GM23338 (cell line): ENCODE results near the gene FBXL20. TPM values are rescaled to one million over a fixed set of nuclear protein-coding genes. Genes with fewer than 3 reads are reported as not detected.
A peak's percentile ranks its signal among the peaks of the same experiment; 100 is the strongest.

Experiments
- ATAC-seq: fragments of 200-7000 bp; cut with Tn5 transposase; 3 replicates; pipeline ENCODE4 v1.9.1; 2020
- DNase-seq: peaks from one replicate; pipeline ENCODE4 v3.0.0-alpha.2; 2015; ENCODE audit warnings: low spot score
- H2AFZ ChIP-seq: fragments of 200-600 bp; sonication (generic); 2 replicates; pipeline ENCODE4 v1.8.0; 2016; ENCODE audit warnings: antibody characterized with exemption, mild to moderate bottlenecking, moderate library complexity
- H3F3A ChIP-seq: fragments of 200-600 bp; sonication (generic); replicated peaks from 2 replicates; pipeline ENCODE4 v1.8.0; 2017; ENCODE audit warnings: antibody characterized with exemption, mixed run types, low read depth
- H3K27ac ChIP-seq: fragments of 200-600 bp; sonication (generic); 2 replicates; pipeline ENCODE4 v1.6.1; 2016; ENCODE audit warnings: low read depth
- H3K27me3 ChIP-seq: fragments of 200-600 bp; sonication (generic); 2 replicates; pipeline ENCODE4 v1.8.0; 2016; ENCODE audit warnings: mild to moderate bottlenecking, mixed run types, moderate library complexity; ENCODE audit not compliant: insufficient read depth
- H3K36me3 ChIP-seq: fragments of 200-600 bp; sonication (generic); 2 replicates; pipeline ENCODE4 v1.8.0; 2016; ENCODE audit warnings: mild to moderate bottlenecking; ENCODE audit not compliant: insufficient read depth
- H3K4me1 ChIP-seq: fragments of 200-600 bp; sonication (generic); 2 replicates; pipeline ENCODE4 v1.8.0; 2016; ENCODE audit warnings: mild to moderate bottlenecking, moderate library complexity; ENCODE audit not compliant: insufficient read depth
- H3K4me2 ChIP-seq: fragments of 200-600 bp; sonication (generic); 2 replicates; pipeline ENCODE4 v1.7.1; 2017; ENCODE audit warnings: mixed run types
- H3K4me3 ChIP-seq: fragments of 200-600 bp; sonication (generic); 2 replicates; pipeline ENCODE4 v1.6.1; 2016; ENCODE audit warnings: mixed run types
- H3K79me2 ChIP-seq: fragments of 200-600 bp; sonication (generic); replicated peaks from 2 replicates; pipeline ENCODE4 v1.8.0; 2017; ENCODE audit warnings: mild to moderate bottlenecking; ENCODE audit not compliant: insufficient read depth
- H3K9me2 ChIP-seq: fragments of 200-600 bp; sonication (generic); 2 replicates; pipeline ENCODE4 v1.8.0; 2017; ENCODE audit not compliant: insufficient read depth
- H4K20me1 ChIP-seq: fragments of 200-600 bp; sonication (generic); replicated peaks from 2 replicates; pipeline ENCODE4 v1.8.0; 2017; ENCODE audit warnings: mild to moderate bottlenecking; ENCODE audit not compliant: insufficient read depth
- H3K27ac Mint-ChIP-seq: 2 replicates; pipeline ENCODE4 v1.8.0; 2020; ENCODE audit warnings: inconsistent platforms, mild to moderate bottlenecking, moderate library complexity, mixed read lengths
- H3K27me3 Mint-ChIP-seq: 3 replicates; pipeline ENCODE4 v1.8.0; 2022; ENCODE audit warnings: low read depth, mild to moderate bottlenecking, moderate library complexity, mixed read lengths, inconsistent platforms; ENCODE audit not compliant: insufficient read depth, poor library complexity
- H3K36me3 Mint-ChIP-seq: 3 replicates; pipeline ENCODE4 v1.8.0; 2021; ENCODE audit warnings: low read depth, mild to moderate bottlenecking, inconsistent platforms, moderate library complexity, mixed read lengths
- H3K4me1 Mint-ChIP-seq: 3 replicates; pipeline ENCODE4 v1.8.0; 2020; ENCODE audit warnings: mild to moderate bottlenecking, inconsistent platforms, mixed read lengths
- H3K4me3 Mint-ChIP-seq: 3 replicates; pipeline ENCODE4 v1.8.0; 2021; ENCODE audit warnings: moderate library complexity, mild to moderate bottlenecking, inconsistent platforms, mixed read lengths
- H3K9me3 Mint-ChIP-seq: 3 replicates; pipeline ENCODE4 v1.8.0; 2020; ENCODE audit warnings: moderate library complexity, mild to moderate bottlenecking, inconsistent platforms, mixed read lengths
- CREB1 ChIP-seq: fragments of 250-450 bp; sonication (Bioruptor Pico); IDR thresholded peaks from 2 replicates; pipeline ENCODE4 v1.5.0; 2020; ENCODE audit warnings: low read depth, mild to moderate bottlenecking, moderate library complexity
- ETS1 ChIP-seq: IDR thresholded peaks from 2 replicates; pipeline ENCODE4 v1.6.1; 2016; ENCODE audit warnings: antibody characterized with exemption
- EZH2 ChIP-seq: fragments of 200-600 bp; sonication (generic); IDR thresholded peaks from one replicate; pipeline ENCODE4 v1.8.0; 2017; ENCODE audit warnings: antibody characterized with exemption, mild to moderate bottlenecking, low read depth; ENCODE audit not compliant: unreplicated experiment
- EZH2phosphoT487 ChIP-seq: fragments of 200-600 bp; sonication (generic); IDR thresholded peaks from one replicate; pipeline ENCODE4 v1.8.1; 2018; ENCODE audit warnings: antibody characterized with exemption; ENCODE audit not compliant: unreplicated experiment
- JUNB ChIP-seq: IDR thresholded peaks from one replicate; pipeline ENCODE4 v1.6.1; 2016; ENCODE audit warnings: antibody characterized with exemption; ENCODE audit not compliant: unreplicated experiment
- NANOG ChIP-seq: IDR thresholded peaks from 2 replicates; pipeline ENCODE4 v1.6.1; 2016; ENCODE audit warnings: antibody characterized with exemption, borderline replicate concordance
- POLR2AphosphoS5 ChIP-seq: IDR thresholded peaks from 2 replicates; pipeline ENCODE4 v1.6.1; 2016; ENCODE audit warnings: antibody characterized with exemption, low read depth
- STAT1 ChIP-seq: IDR thresholded peaks from one replicate; pipeline ENCODE4 v1.6.1; 2016; ENCODE audit warnings: antibody characterized with exemption; ENCODE audit not compliant: unreplicated experiment
- ZNF114 ChIP-seq: fragments of 250-450 bp; sonication (Bioruptor Pico); IDR thresholded peaks from 2 replicates; pipeline ENCODE4 v1.5.0; 2020; ENCODE audit warnings: mild to moderate bottlenecking, moderate library complexity
- ZNF331 ChIP-seq: fragments of 250-450 bp; sonication (Bioruptor Pico); IDR thresholded peaks from 2 replicates; pipeline ENCODE4 v1.5.0; 2020; ENCODE audit warnings: low read depth, mild to moderate bottlenecking, moderate library complexity
- ZNF462 ChIP-seq: fragments of 250-450 bp; sonication (Bioruptor Pico); IDR thresholded peaks from 2 replicates; pipeline ENCODE4 v1.5.0; 2020; ENCODE audit warnings: mild to moderate bottlenecking, moderate library complexity
- polyA plus RNA-seq: library from polyadenylated mRNA; unstranded; fragments of >200 nt; fragmentation: Nextera tagmentation; extraction: Ambion mirVana; gene quantifications from 2 replicates; pipeline ENCODE4 v1.2.1, GENCODE V29; 2016
- total RNA-seq: library from RNA; depleted of rRNA; stranded (reverse); fragments of >200 nt; shearing (Covaris generic); gene quantifications from 2 replicates; pipeline ENCODE4 v1.2.3, GENCODE V29; 2014
- TF ChIP-seq, protein P1 (sequence below), 2 experiments: fragments of 200-600 bp in 1 of 2; sonication (generic) in 1 of 2; conservative IDR thresholded peaks; 2 replicates each; pipeline versions ENCODE4 v1.5.1 to v1.6.1; 2016 to 2017; ENCODE audit warnings: antibody characterized with exemption in 2 of 2, low read depth in 2 of 2, mild to moderate bottlenecking in 2 of 2, moderate library complexity in 1 of 2
- TF ChIP-seq, protein P2 (sequence below): IDR thresholded peaks from one replicate; pipeline ENCODE4 v1.6.1; 2018; ENCODE audit warnings: antibody characterized with exemption; ENCODE audit not compliant: unreplicated experiment

FBXL20 gene
- total and polyA plus RNA-seq, 2 experiments from 2014 or later, result 2.9 to 6.9 TPM

- H2AFZ ChIP-seq, result peak overlapping the region; percentile 85
- H3K27me3 Mint-ChIP-seq, result peaks cover 20% of the 10 kb centered on the region
- H3K9me3 Mint-ChIP-seq, result no peaks in the 10 kb centered on the region
- peaks cover 3% of the 10 kb centered on the region; the same call in 1 of the 2 replicates for H3F3A ChIP-seq
- no peaks in the 10 kb centered on the region for H3K36me3 Mint-ChIP-seq
- H3K27me3 ChIP-seq, result no peaks in the 10 kb centered on the region
- peak overlapping the region; percentile 55 for H3K4me2 ChIP-seq
- H3K4me3 ChIP-seq, result no peak overlapping the region
- peaks cover 24% of the 10 kb centered on the region; the same call in 2 of the 3 replicates for H3K4me1 Mint-ChIP-seq
- H3K27ac ChIP-seq, result no peak overlapping the region
- H3K9me2 ChIP-seq, result no peaks in the 10 kb centered on the region
- peaks cover 5% of the 10 kb centered on the region; the same call in 1 of the 2 replicates for H3K4me1 ChIP-seq
- no peaks in the 10 kb centered on the region for H3K79me2 ChIP-seq
- no peak overlapping the region for H3K27ac Mint-ChIP-seq
- H3K36me3 ChIP-seq, result no peaks in the 10 kb centered on the region
- H3K4me3 Mint-ChIP-seq, result no peak overlapping the region
- H4K20me1 ChIP-seq, result no peaks in the 10 kb centered on the region
- peak; percentile 39 for DNase-seq
- TF ChIP-seq CREB1 (CRISPR knock-in tag) (no peak), JUNB (no peak), ETS1 (no peak), STAT1 (no peak), ZNF114 (CRISPR knock-in tag) (no peak), ZNF331 (CRISPR knock-in tag) (no peak), ZNF462 (CRISPR knock-in tag) (no peak), EZH2phosphoT487 (no peak), EZH2 (no peak), NANOG (no peak), POLR2AphosphoS5 (no peak)
- TF ChIP-seq, protein P1, sequence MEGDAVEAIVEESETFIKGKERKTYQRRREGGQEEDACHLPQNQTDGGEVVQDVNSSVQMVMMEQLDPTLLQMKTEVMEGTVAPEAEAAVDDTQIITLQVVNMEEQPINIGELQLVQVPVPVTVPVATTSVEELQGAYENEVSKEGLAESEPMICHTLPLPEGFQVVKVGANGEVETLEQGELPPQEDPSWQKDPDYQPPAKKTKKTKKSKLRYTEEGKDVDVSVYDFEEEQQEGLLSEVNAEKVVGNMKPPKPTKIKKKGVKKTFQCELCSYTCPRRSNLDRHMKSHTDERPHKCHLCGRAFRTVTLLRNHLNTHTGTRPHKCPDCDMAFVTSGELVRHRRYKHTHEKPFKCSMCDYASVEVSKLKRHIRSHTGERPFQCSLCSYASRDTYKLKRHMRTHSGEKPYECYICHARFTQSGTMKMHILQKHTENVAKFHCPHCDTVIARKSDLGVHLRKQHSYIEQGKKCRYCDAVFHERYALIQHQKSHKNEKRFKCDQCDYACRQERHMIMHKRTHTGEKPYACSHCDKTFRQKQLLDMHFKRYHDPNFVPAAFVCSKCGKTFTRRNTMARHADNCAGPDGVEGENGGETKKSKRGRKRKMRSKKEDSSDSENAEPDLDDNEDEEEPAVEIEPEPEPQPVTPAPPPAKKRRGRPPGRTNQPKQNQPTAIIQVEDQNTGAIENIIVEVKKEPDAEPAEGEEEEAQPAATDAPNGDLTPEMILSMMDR (conservative IDR thresholded peaks at IDR 0.05; ENCODE audit: low read depth in 2 of 2), result no peak
- TF ChIP-seq, protein P2, sequence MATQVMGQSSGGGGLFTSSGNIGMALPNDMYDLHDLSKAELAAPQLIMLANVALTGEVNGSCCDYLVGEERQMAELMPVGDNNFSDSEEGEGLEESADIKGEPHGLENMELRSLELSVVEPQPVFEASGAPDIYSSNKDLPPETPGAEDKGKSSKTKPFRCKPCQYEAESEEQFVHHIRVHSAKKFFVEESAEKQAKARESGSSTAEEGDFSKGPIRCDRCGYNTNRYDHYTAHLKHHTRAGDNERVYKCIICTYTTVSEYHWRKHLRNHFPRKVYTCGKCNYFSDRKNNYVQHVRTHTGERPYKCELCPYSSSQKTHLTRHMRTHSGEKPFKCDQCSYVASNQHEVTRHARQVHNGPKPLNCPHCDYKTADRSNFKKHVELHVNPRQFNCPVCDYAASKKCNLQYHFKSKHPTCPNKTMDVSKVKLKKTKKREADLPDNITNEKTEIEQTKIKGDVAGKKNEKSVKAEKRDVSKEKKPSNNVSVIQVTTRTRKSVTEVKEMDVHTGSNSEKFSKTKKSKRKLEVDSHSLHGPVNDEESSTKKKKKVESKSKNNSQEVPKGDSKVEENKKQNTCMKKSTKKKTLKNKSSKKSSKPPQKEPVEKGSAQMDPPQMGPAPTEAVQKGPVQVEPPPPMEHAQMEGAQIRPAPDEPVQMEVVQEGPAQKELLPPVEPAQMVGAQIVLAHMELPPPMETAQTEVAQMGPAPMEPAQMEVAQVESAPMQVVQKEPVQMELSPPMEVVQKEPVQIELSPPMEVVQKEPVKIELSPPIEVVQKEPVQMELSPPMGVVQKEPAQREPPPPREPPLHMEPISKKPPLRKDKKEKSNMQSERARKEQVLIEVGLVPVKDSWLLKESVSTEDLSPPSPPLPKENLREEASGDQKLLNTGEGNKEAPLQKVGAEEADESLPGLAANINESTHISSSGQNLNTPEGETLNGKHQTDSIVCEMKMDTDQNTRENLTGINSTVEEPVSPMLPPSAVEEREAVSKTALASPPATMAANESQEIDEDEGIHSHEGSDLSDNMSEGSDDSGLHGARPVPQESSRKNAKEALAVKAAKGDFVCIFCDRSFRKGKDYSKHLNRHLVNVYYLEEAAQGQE, result no peak
- ATAC-seq, result peak; percentile 4
Measured at GRCh38 chr17:39244016-39244599, 157.3 kb downstream of the FBXL20 start.
